ENCODE measurements around the gene ZNF500. TPM values are rescaled to one million over a fixed set of nuclear protein-coding genes. Genes with fewer than 3 reads are reported as not detected.

Gene ZNF500
- total RNA-seq, 1 donor from 2014 or later, result 6.9 TPM

DNA sequence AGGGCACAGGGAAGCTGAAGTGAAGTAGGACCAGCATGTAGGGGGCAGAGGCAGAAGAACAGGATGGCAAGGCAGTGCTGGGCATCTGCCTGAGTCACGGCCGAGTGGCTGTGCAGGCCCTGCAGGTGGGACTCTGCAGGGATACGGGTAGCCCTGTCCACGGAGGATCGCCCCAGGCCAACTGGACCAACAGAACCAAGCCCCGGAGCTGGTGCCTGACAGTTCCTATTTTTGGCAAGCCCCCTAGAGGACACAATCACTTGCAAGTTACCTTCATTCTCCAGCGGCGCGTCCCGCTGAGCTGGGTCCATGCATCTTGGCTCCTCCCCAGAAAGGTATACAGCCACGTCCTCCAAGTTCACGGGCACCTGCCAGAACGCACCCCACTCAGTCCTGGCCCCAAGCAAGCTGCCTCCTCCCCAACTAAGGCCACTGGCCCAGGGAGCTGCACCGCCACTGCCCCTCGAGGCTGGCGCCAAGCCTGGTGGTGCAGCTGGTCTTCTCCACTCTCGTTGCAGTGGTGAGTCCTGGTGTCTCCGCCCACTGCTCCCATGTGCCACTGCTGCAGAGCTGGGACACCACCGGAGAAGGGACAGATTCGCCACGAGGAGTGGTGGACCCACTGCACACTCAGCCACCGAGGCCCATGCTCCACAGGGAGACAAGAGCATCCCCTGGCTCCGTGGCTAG, 6.6 kb downstream of the ZNF500 start:
- DNase-seq (ENCODE audit: low read depth), result no peak
- H3K4me3 ChIP-seq (ENCODE audit: low read depth, low read length), result no peak overlapping the region
- TF ChIP-seq, protein P1, sequence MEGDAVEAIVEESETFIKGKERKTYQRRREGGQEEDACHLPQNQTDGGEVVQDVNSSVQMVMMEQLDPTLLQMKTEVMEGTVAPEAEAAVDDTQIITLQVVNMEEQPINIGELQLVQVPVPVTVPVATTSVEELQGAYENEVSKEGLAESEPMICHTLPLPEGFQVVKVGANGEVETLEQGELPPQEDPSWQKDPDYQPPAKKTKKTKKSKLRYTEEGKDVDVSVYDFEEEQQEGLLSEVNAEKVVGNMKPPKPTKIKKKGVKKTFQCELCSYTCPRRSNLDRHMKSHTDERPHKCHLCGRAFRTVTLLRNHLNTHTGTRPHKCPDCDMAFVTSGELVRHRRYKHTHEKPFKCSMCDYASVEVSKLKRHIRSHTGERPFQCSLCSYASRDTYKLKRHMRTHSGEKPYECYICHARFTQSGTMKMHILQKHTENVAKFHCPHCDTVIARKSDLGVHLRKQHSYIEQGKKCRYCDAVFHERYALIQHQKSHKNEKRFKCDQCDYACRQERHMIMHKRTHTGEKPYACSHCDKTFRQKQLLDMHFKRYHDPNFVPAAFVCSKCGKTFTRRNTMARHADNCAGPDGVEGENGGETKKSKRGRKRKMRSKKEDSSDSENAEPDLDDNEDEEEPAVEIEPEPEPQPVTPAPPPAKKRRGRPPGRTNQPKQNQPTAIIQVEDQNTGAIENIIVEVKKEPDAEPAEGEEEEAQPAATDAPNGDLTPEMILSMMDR (conservative IDR thresholded peaks at IDR 0.05; ENCODE audit: low read depth, low read length), result no peak

DNA sequence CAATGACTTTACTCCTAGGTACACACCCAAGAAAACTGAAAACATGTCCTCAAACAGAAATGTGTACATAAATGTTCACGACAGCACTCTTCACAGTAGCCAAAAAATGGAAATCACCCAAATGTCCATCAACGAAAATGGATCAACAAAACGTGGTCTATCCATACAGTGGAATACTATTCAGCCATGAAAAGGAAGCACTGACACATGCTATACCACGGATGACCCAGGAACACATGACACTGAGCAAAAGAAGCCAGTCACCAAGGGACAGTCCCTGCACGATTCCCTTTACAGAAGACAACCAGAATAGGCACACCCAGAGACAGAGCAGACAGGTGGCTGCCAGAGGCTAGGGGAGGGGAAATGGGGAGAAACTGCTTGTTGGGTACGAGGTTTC, 11.3 kb downstream of the ZNF500 start:
- TF ChIP-seq, protein P1 (conservative IDR thresholded peaks at IDR 0.05; ENCODE audit: low read depth, low read length), result no peak

DNA sequence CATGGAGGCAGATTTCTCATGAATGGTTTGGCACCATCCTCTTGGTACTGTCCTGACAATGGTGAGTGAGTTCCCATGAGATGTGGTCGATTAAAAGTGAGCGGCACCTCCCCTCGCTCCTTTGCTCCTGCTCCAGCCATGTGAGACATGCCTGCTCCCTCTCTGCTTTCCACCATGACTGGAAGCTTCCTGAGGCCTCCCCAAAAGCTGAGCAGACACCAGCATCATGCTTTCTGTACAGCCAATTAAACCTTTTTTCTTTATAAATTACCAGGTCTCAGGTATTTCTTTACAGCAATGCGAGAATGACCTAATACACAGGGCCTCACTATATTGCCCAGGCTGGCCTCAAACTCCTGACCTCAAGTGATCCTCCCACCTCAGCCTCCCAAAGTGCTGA, 12.1 kb downstream of the ZNF500 start:
- no peak for DNase-seq (ENCODE audit: low read depth)
- no peak overlapping the region for H3K4me3 ChIP-seq (ENCODE audit: low read depth, low read length)
- TF ChIP-seq, protein P1 (conservative IDR thresholded peaks at IDR 0.05; ENCODE audit: low read depth, low read length), result no peak

More for the DNA sequence above, 11.3 kb downstream of the ZNF500 start:
- H3K4me3 ChIP-seq (ENCODE audit: low read depth, low read length), result no peak overlapping the region
- DNase-seq (ENCODE audit: low read depth), result no peak

DNA sequence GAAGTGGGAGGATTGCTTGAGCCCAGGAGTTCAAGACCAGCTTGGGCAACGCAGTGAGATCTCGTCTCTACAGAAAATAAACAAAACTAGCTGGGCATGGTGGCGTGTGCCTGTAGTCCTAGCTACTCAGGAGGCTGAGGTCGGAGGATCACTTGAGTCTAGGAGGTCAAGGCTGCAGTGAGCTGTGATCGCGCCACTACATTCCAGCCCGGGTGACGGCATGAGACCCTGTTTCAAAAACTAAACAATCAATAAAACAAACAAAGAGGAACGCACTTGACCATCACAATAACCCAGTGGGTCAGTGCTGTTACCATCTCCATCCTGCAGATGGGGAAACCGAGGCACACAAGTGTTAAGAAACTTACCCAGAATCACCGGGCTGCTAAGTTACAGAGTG, 13.7 kb downstream of the ZNF500 start:
- TF ChIP-seq, protein P1 (conservative IDR thresholded peaks at IDR 0.05; ENCODE audit: low read depth, low read length), result no peak
- DNase-seq (ENCODE audit: low read depth), result no peak
- no peak overlapping the region for H3K4me3 ChIP-seq (ENCODE audit: low read depth, low read length)

DNA sequence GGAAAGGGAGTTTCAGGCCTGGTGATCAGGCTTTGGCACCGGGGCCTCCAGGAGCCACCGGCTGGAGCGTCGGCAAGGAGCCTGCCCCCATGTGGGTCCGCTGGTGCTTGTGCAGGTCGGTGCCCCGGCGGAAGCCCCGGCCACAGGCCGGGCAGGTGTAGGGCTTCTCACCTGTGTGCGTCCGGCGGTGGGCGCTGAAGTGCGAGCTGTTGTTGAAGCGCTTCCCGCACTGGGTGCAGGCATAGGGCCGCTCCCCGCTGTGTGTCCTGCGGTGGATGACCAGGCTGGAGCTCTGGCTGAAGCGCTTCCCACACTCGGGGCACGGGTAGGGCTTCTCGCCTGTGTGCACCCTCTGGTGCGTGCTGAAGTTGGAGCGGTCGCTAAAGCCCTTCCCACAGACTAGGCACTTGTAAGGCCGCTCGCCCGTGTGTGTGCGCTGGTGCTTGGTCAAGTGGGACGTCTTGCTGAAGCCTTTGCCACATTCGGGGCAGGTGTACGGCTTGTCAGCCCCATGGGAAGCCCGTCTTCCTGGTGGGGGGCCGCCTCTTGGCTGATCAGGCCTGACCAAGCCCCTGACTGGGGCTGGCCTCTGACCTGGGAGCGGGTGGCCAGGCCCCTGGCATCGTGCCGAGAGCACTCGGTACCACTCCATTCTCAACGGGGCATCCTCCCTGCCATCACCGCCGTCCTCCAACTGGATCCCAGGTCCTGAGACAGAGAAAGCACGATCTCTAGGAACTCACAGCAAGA, 14.4 kb downstream of the ZNF500 start:
- TF ChIP-seq, protein P1 (conservative IDR thresholded peaks at IDR 0.05; ENCODE audit: low read depth, low read length), result no peak
- DNase-seq (ENCODE audit: low read depth), result no peak
- no peak overlapping the region for H3K4me3 ChIP-seq (ENCODE audit: low read depth, low read length)

DNA sequence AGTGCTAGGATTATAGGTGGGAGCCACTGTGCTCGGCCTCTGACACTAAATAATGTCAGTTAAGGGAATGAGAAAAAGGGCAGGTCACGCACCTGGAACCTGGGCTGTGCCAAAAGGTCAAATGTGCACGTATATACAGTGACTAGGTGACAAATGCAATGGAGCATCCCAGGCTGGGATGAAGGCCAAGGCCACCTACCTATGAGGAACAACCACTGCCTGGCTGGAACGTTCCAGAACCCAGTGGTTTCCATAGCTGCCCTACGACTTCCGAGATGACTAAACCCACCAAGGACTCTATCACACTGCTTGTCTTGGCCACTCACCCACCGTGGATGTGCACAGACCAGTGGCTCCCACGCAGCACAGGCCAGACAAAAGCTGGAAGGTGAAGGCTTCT, 16.1 kb downstream of the ZNF500 start:
- DNase-seq (ENCODE audit: low read depth), result no peak
- no peak overlapping the region for H3K4me3 ChIP-seq (ENCODE audit: low read depth, low read length)
- TF ChIP-seq, protein P1 (conservative IDR thresholded peaks at IDR 0.05; ENCODE audit: low read depth, low read length), result no peak

Measured in epithelial cell of proximal tubule (primary cell).